GM18511 (cell line): ENCODE data around the gene SLMAP.

Experiments used
- ATAC-seq: cut with Tn5 transposase; IDR thresholded peaks from one replicate; pipeline ENCODE4 v1.9.1; 2021; ENCODE audit warnings: mild to moderate bottlenecking, moderate library complexity; ENCODE audit not compliant: unreplicated experiment

SLMAP gene

DNA sequence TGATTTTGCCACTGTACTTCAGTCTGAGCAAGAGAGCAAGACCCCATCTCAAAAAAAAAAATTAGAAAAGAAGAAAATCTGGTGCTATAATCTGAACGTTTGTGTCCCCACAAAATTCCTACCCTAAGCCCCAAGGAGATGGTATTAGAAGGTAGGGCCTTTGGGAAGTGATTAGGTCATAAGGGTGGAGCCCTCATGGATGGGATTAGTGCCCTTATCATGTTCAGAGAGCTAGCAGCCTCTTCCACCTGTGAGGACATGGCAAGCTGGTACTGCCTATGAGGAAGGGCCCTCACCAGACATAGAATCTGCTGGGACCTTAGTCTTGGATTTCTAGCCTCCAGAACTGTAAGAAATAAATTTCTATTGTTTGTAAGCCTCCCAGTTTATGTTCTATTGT lies 201.7 kb downstream of the SLMAP start:
- no peak for ATAC-seq

DNA sequence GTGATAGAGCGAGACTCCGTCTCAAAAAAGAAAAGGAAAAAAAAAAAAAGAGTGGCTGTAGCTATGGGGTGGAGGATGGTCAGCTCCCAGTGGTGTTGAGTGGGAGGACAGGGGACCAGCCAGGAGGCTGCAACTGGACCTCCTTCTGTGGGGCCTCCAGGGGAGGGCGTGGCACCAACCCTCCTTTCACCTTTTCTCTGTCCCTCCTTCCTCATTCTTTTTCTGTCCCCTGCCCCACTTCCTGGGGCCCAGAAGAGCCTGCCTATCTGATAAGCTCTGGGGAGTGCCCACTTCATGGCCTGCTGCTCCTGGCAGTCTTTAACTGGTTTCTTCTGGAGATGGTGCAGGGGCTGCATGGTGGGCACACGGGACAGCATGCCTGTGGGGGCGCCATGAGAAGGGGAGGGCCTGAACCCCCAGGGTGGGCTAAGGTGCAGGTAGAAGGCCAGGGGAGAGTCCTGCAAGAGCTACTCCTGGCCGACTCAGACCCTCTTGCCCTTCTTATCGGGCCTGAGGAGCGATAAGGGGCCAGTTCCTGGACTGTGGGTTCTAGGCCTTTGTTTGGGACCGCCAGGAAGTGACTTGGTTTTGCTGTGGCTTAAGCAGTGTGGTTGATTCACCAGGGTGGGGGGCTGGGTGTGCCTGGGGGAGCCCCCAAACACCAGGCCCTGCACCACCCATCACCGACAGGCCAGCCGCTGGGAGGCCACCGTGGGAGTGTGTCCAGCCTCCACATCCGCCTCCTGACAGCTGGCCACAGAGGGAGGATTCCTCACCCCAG lies 202.7 kb downstream of the SLMAP start:
- ATAC-seq: peak; percentile 49

DNA sequence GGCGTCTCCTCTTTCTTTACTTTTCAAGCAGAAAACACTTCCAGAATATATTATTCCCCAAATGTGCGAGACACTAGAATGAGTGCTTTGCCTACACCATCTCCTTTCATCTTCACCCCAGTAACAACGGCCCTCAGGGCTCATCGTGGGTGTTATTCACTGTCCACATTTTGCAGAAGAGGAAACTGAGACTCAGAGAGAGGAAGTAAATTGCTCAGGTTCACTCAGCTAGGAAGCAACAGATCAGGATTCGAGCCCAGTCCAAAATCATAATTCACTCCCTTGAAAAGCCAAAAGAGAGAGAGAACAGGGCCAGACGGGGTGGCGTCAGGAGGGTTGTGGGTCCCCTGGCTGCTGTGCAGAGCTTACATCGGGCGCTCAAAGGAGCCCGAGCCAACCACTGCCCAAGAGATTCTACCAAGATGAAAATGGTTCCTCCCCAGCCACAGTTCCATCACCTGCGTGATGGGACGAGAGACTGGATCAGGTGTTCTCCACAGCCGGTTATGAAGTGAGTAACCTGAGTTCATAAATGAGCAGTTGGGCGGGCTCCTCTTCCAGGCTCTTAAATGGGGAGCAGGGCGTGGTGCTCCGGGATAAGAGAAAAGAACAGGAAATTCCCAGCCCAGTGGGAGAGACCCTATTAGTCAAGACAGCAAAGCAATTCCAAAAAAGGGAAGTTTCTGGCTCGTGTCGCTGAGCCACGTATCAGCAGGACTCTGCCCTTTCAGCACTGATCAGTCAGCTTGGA lies 203.5 kb downstream of the SLMAP start:
- peak; percentile 57 for ATAC-seq

DNA sequence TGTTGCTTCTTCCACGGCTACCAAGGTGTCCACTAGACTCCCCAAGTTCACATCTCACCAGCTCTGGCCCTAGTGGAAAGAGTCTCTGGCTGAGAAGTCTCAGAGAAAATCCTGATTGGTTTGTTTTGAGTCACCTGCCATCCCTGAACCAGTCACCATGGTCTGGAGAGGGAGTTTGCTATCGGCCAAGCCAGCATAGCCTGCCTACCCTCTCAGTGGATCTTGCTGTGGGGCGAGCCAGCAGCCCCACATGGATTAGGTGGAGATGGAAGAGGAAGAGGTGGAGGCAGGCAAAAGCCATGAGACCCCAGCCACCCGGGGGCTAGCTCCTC lies 204.0 kb downstream of the SLMAP start:
- ATAC-seq: no peak

DNA sequence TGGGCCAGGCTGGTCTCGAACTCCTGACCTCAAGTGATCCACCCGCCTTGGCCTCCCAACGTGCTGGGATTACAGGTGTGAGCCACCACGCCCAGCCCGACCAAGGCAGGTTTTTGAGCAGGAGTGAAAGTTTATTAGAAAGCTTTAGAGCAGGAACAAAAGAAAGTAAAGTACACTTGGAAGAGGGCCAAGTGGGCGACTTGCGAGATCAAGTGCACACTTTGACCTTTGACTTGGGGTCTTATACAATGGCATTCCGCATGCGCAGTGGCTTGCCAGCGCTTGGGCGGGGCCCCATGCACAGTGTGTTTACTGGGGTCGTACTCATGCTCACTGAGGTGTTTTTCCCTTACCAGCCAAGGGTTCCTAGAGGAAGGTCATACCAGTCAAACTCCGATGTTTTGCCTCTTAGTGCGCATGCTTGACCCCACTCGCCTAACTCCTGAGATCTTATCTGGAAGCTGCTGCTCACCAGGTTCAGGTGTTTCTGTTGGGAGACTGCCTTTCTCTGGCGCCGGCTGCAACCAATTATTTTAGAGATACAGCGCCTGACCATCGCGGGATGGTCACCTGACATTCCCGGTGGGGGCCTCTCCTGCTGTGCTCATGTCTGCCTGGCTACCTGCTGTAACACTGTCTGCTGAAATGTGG lies 205.2 kb downstream of the SLMAP start:
- no peak for ATAC-seq

- ATAC-seq: no peak
Observed at GRCh38 chr3:57961828-57962447, 205.8 kb downstream of the SLMAP start.

DNA sequence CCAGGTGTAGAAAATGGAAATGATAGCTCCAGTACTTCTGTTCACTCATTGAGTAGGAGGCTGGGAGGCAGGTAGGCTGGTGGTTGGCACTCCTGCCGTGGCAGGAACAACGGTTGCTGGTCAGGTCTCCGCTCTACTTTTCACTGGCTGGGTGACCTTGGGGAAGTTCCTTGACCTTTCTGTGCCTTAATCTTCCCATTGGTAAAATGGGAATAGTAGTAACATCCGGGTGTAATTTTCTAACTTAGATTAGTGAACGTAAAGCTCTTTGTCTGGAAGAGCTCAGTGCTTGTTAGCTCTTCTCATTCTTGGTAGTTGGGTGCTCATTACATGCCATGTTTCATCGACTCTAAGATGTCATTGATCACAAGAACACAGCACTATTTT lies 206.3 kb downstream of the SLMAP start:
- ATAC-seq: no peak

DNA sequence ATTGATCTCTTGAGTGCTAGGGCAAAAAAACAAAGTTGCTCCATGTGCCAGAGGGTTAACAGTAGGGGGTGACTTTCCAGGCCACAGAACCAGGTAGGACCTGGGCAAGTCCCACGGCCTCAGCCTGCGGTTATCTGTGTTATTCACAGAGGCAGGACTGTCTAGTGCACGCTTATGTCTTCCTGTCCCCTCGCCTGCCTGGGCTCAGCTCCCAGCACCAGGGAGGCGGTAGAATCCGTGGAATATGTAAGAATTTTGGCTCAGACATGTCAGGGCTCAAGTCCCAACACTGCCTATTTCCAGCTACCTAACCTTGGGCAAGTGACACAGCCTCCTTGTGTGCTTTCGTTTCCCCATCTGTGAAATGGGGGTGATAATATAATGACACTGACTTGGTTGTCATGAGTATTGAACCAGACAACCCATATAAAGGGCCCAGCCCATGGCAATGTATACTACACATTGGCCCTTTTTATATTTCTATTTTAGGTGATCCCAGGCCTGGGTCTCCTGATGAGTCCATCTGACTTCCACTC lies 207.8 kb downstream of the SLMAP start:
- no peak for ATAC-seq

GRCh38 chr3:57966829-57967228 lies 210.7 kb downstream of the SLMAP start:
- no peak for ATAC-seq

GRCh38 chr3:57967590-57967989 lies 211.5 kb downstream of the SLMAP start:
- no peak for ATAC-seq

- ATAC-seq: no peak
Observed at GRCh38 chr3:57968501-57968900, 212.4 kb downstream of the SLMAP start.

- no peak for ATAC-seq
Observed at GRCh38 chr3:57971975-57972374, 215.9 kb downstream of the SLMAP start.

DNA sequence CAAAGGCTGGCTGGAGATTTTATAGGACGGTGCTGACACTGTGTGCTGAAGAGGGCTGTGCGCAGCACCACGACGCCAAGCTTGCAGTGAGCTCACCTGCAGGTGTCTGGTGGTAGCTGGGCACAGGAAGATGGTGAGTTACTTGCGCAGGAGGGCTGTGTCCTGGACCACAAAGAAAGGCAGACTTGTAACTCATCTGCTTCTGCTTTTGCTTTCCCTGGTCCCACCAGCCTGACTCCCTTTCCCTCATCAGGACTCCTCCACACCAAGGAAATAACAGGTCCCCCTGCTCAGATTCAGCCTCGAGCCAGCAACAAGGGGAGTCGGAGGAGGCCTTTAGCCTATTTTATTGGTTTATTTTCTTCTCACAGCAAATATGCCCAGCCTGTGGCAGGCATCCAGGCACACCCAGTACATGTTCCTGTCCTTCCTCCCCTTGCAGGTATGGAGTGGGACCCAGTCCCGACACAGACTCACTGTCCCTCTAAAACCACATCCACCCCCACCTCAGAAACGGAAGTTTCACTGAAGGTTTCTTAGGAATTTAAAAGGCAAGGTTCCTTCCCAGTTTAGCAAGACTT lies 216.5 kb downstream of the SLMAP start:
- ATAC-seq: no peak

DNA sequence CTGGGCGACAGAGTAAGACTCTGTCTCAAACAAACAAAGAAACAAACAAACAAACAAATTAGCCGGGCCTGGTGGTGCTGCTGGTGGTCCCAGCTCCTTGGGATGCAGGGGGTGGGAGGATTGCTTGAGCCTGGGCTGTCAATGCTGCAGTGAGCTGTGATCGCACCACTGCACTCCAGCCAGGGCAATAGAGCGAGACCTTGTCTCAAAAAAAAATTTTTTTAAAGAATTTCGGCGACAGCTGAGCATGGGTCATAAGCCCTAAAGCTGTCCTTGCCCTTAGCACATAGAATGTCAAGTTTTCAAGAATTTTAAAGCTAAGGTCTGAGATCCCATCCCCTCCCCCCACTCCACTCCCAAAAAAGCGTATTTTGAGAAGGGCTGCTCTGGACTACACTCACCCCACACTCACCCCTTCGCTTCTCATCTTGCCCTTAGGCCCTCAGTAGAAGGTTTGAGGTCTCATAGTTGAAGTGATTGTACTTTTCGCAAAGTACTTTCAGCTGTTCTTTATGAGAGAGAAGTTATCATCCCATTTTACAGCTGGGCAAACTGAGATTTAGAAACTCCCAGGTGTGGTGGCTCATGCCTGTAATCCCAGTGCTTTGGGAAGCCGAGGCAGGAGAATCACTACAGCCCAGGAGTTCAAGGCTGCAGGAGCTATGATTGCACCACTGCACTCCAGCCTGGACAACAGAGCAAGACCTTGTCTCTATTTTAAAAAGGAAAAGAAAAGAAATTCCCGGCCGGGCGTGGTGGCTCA lies 217.8 kb downstream of the SLMAP start:
- ATAC-seq: no peak

DNA sequence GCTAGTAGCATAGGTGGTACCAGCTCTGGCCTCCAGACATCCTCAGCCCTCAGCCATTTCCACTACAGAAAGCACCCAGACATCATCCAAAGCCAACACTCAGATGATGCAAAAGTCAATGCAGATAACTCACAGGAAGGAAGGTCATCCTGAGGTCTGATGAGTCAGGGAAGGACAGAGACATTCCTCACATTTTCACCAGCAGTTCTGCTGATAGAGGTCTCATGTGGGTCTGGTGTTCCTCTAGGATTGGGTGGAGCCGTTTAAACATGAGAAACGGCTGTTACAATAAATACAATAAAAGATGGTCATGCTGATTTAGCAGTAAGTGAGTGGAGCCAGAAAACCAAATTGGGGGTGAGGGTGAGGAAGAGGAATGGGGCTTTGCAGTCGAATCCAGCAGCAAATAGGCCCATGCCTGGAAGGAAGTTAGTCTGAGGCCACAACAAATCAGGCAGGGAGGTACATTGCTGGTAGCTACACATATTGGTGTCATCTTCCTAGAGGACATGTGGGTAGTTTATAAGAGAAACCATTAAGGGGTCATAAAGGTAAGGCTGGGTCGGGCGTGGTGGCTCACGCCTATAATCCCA lies 218.8 kb downstream of the SLMAP start:
- no peak for ATAC-seq

- no peak for ATAC-seq
Observed at GRCh38 chr3:57977818-57978235, 221.7 kb downstream of the SLMAP start.

GRCh38 chr3:57978316-57978715 lies 222.2 kb downstream of the SLMAP start:
- ATAC-seq: no peak
